HL-60 (cell line): ENCODE results near the gene CCNB1IP1.

Experiments
- CTCF ChIP-seq: IDR thresholded peaks from one replicate; pipeline ENCODE4 v1.5.1; 2011; ENCODE audit warnings: low read length, control low read depth, inconsistent platforms; ENCODE audit not compliant: insufficient read depth
- GABPA ChIP-seq: IDR thresholded peaks from 2 replicates; pipeline ENCODE4 v1.6.1; 2012; ENCODE audit warnings: low read depth
- POLR2AphosphoS5 ChIP-seq: IDR thresholded peaks from 2 replicates; pipeline ENCODE4 v1.6.1; 2012; ENCODE audit warnings: low read depth
- REST ChIP-seq: IDR thresholded peaks from 2 replicates; pipeline ENCODE4 v1.6.1; 2012; ENCODE audit warnings: low read depth; ENCODE audit not compliant: insufficient replicate concordance
- SPI1 ChIP-seq: IDR thresholded peaks from 2 replicates; pipeline ENCODE4 v1.6.1; 2012; ENCODE audit warnings: low read depth, mild to moderate bottlenecking, borderline replicate concordance

- TF ChIP-seq CTCF (no peak), REST (no peak), POLR2AphosphoS5 (no peak), GABPA (no peak), SPI1 (no peak)
Observed at GRCh38 chr14:20277409-20277808, 55.7 kb downstream of the CCNB1IP1 start.
